B cell (primary cell): ENCODE results near the gene MRTFA. TPM values are rescaled to one million over a fixed set of nuclear protein-coding genes. Genes with fewer than 3 reads are reported as not detected.

Source experiments
- ATAC-seq: fragments of 200-7000 bp; cut with Tn5 transposase; one replicate; pipeline ENCODE4 v1.10.0; 2021; ENCODE audit warnings: low read depth, mild to moderate bottlenecking, moderate number of reproducible peaks, moderate library complexity
- CTCF ChIA-PET: fragments of 350-600 bp; sonication (Branson Sonifier 250); formaldehyde crosslinking; loops from one replicate; lab custom pipeline; 2021; ENCODE audit warnings: antibody characterized with exemption, inconsistent platforms; lab: Charles Lee
- POLR2A ChIA-PET: fragments of 350-600 bp; sonication (Branson Sonifier 250); formaldehyde crosslinking; loops from one replicate; lab custom pipeline; 2021; ENCODE audit warnings: antibody characterized with exemption; lab: Charles Lee
- DNase-seq: peaks from one replicate; pipeline ENCODE4 v3.0.0; 2013
- H2AFZ ChIP-seq: 2 replicates; pipeline ENCODE4 v1.6.1; 2012; ENCODE audit warnings: mild to moderate bottlenecking, low read depth, low read length; ENCODE audit not compliant: insufficient read depth, poor library complexity, severe bottlenecking
- H3K27ac ChIP-seq, 2 donors: 1 replicate in 1 of 2; 2 replicates in 1 of 2; pipeline ENCODE4 v1.5.1; 2012 to 2013; ENCODE audit warnings: low read length in 2 of 2, mild to moderate bottlenecking in 2 of 2, moderate library complexity in 1 of 2
- H3K27me3 ChIP-seq, 4 experiments: fragments of 200-600 bp in 1 of 4; sonication (generic) in 1 of 4; replicated peaks in 1 of 4; 1 replicate in 2 of 4; 2 replicates in 2 of 4; pipeline versions ENCODE4 v1.6.1 to v1.7.0; 2013 to 2016; ENCODE audit warnings: low read length in 3 of 4, mild to moderate bottlenecking in 2 of 4, mixed read lengths in 1 of 4, moderate library complexity in 1 of 4; ENCODE audit not compliant: insufficient read depth in 4 of 4, control insufficient read depth in 3 of 4; ENCODE audit errors: control extremely low read depth in 1 of 4
- H3K36me3 ChIP-seq, 2 experiments: replicated peaks in 1 of 2; 1 replicate in 1 of 2; 2 replicates in 1 of 2; pipeline versions ENCODE4 v1.6.1 to v1.7.1; 2013; ENCODE audit warnings: low read length in 1 of 2; ENCODE audit not compliant: insufficient read depth in 2 of 2, control insufficient read depth in 1 of 2; ENCODE audit errors: control extremely low read depth in 1 of 2, extremely low read depth in 1 of 2
- H3K4me1 ChIP-seq, 2 donors: fragments of 200-600 bp in 1 of 2; sonication (generic) in 1 of 2; 1 replicate in 1 of 2; 2 replicates in 1 of 2; pipeline versions ENCODE4 v1.5.1 to v1.6.1; 2013 to 2017; ENCODE audit warnings: low read length in 2 of 2; ENCODE audit not compliant: control insufficient read depth in 2 of 2, insufficient read depth in 2 of 2
- H3K4me2 ChIP-seq: replicated peaks from 2 replicates; pipeline ENCODE3; 2012; ENCODE audit warnings: mild to moderate bottlenecking, low read depth, low read length; ENCODE audit not compliant: poor library complexity, severe bottlenecking
- H3K4me3 ChIP-seq, 5 experiments: fragments of 200-600 bp in 1 of 5; sonication (generic) in 1 of 5; 1 replicate in 3 of 5; 2 replicates in 2 of 5; pipeline versions ENCODE4 v1.5.1 to v1.7.0; 2011 to 2016; ENCODE audit warnings: low read length in 4 of 5, mild to moderate bottlenecking in 4 of 5, low read depth in 2 of 5, control low read depth in 1 of 5, moderate library complexity in 1 of 5; ENCODE audit not compliant: insufficient read depth in 1 of 5; ENCODE audit errors: control extremely low read depth in 1 of 5, extremely low read depth in 1 of 5
- H3K79me2 ChIP-seq: fragments of 200-600 bp; sonication (generic); one replicate; pipeline ENCODE4 v1.6.0; 2016; ENCODE audit warnings: low read length; ENCODE audit not compliant: control insufficient read depth, insufficient read depth
- H3K9ac ChIP-seq: fragments of 200-600 bp; sonication (generic); 2 replicates; pipeline ENCODE4 v1.6.1; 2017; ENCODE audit warnings: mild to moderate bottlenecking, low read length, moderate library complexity
- H3K9me3 ChIP-seq, 3 donors: one replicate each; pipeline versions ENCODE4 v1.6.1 to v1.7.1; 2013; ENCODE audit warnings: low read length in 2 of 3; ENCODE audit not compliant: control insufficient read depth in 2 of 3, insufficient read depth in 1 of 3; ENCODE audit errors: control extremely low read depth in 1 of 3
- H4K20me1 ChIP-seq: 2 replicates; pipeline ENCODE4 v1.6.0; 2012; ENCODE audit warnings: mild to moderate bottlenecking, low read length; ENCODE audit not compliant: insufficient read depth, control insufficient read depth, poor library complexity, severe bottlenecking
- H3K27ac Mint-ChIP-seq: one replicate; pipeline ENCODE4 v1.8.0; 2021; ENCODE audit warnings: mixed read lengths
- H3K27me3 Mint-ChIP-seq: one replicate; pipeline ENCODE4 v1.8.0; 2021; ENCODE audit warnings: mixed read lengths
- H3K4me1 Mint-ChIP-seq: one replicate; pipeline ENCODE4 v1.8.0; 2021; ENCODE audit warnings: mixed read lengths
- H3K4me3 Mint-ChIP-seq: one replicate; pipeline ENCODE4 v1.8.0; 2021; ENCODE audit warnings: mixed read lengths
- H3K9me3 Mint-ChIP-seq: one replicate; pipeline ENCODE4 v1.8.0; 2022; ENCODE audit warnings: mixed read lengths; ENCODE audit not compliant: insufficient read depth
- CTCF ChIP-seq: fragments of 200-600 bp; IDR thresholded peaks from one replicate; pipeline ENCODE4 v1.8.0; 2022; ENCODE audit warnings: antibody characterized with exemption, mild to moderate bottlenecking
- EZH2 ChIP-seq: IDR thresholded peaks from 2 replicates; pipeline ENCODE4 v1.6.1; 2012; ENCODE audit warnings: borderline replicate concordance, low read depth, mild to moderate bottlenecking, moderate library complexity, low read length; ENCODE audit not compliant: insufficient read depth, poor library complexity, severe bottlenecking
- WGBS: methylation state at CpG from one replicate; pipeline ENCODE4 v1.1.5; 2013; ENCODE audit warnings: missing lambda C conversion rate; ENCODE audit not compliant: insufficient coverage; 5-methylcytosine and 5-hydroxymethylcytosine counted together
- intact Hi-C: fragments of 100-400 bp; cut with micrococcal nuclease; formaldehyde crosslinking; loops from one replicate; pipeline ENCODE4 v1.10.0; 2022
- polyA plus RNA-seq: library from polyadenylated mRNA; depleted of rRNA; stranded (reverse); fragments of >200 nt; gene quantifications from 2 replicates; pipeline ENCODE4 v1.2.3, GENCODE V29; 2012
- total RNA-seq, 2 donors: library from RNA; stranded (reverse); fragments of 120-200 nt in 1 of 2; gene quantifications; 1 replicate in 1 of 2; 2 replicates in 1 of 2; pipeline versions ENCODE4 v1.2.3 to v1.2.4, GENCODE V29; 2013 to 2022

Gene MRTFA
- total and polyA plus RNA-seq, 2 donors (not counting 1 experiment from before 2014, with no cell fraction given), result 28.9 to 82.6 TPM

- ChIA-PET POLR2A (no interaction called here), CTCF (interaction anchor here (8.0 to 11.7 kb wide), 2 partner anchors 116 to 204 kb away, joined by 113 to 232 read pairs; no protein-coding TSS in a partner anchor)
- no peaks in the 10 kb centered on the region for H3K9me3 ChIP-seq
- Mint-ChIP-seq H3K4me1 (peaks cover 12% of the 10 kb centered on the region), H3K9me3 (no peaks in the 10 kb centered on the region), H3K27me3 (no peaks in the 10 kb centered on the region), H3K27ac (no peak overlapping the region), H3K4me3 (no peak overlapping the region)
- H3K27me3 ChIP-seq, result no peaks in the 10 kb centered on the region
- peaks cover 1% of the 10 kb centered on the region for H4K20me1 ChIP-seq
- no peak overlapping the region for H2AFZ ChIP-seq
- WGBS, result 98% methylated on average over 4 of the region's 6 CpGs
- TF ChIP-seq EZH2 (no peak), CTCF (no peak)
- no peak for ATAC-seq
- H3K4me2 ChIP-seq, result no peak overlapping the region
- no peak overlapping the region for H3K27ac ChIP-seq
- peaks cover 2% of the 10 kb centered on the region for H3K79me2 ChIP-seq
- no peak overlapping the region for H3K4me3 ChIP-seq
- H3K36me3 ChIP-seq, result no peaks in the 10 kb centered on the region
- H3K9ac ChIP-seq, result no peak overlapping the region
- intact Hi-C loops, result no loop called here
- no peak for DNase-seq
- H3K4me1 ChIP-seq, result peaks cover 9 to 14% of the 10 kb centered on the region in 2 donors
These were observed 4.8 kb upstream of the MRTFA start for GRCh38 chr22:40641269-40641668.

GRCh38 chr22:40638261-40638660, 1.7 kb upstream of the MRTFA start:
- intact Hi-C loops, result no loop called here
- peaks cover 29% of the 10 kb centered on the region for H3K4me1 Mint-ChIP-seq
- Histone ChIP-seq H4K20me1 (peaks cover 27% of the 10 kb centered on the region), H3K27ac (no peak overlapping the region), H3K27me3 (no peaks in the 10 kb centered on the region), H3K79me2 (peaks cover 31% of the 10 kb centered on the region), H3K4me3 (peak overlapping the region in 1 of 5 experiments; percentile 92), H2AFZ (peak overlapping the region; percentile 98), H3K4me2 (peak overlapping the region; percentile 87), H3K36me3 (no peaks in the 10 kb centered on the region), H3K9ac (no peak overlapping the region), H3K4me1 (peaks cover 21 to 24% of the 10 kb centered on the region in 2 donors), H3K9me3 (no peaks in the 10 kb centered on the region)
- DNase-seq (no peak), ATAC-seq (no peak)
- H3K27me3 Mint-ChIP-seq, result no peaks in the 10 kb centered on the region
- peak overlapping the region; percentile 98 for H3K4me3 Mint-ChIP-seq
- ChIA-PET CTCF (interaction anchor here (2.7 to 7.3 kb wide), 2 partner anchors 7 to 202 kb away, joined by 14 to 48 read pairs; no protein-coding TSS in a partner anchor), POLR2A (interaction anchor here (0.6 kb wide), 3 partner anchors 27 to 177 kb away, joined by 4 to 11 read pairs (median 5); no protein-coding TSS in a partner anchor)
- WGBS, result 98% methylated on average over 12 of the region's 17 CpGs
- H3K9me3 Mint-ChIP-seq, result no peaks in the 10 kb centered on the region
- no peak overlapping the region for H3K27ac Mint-ChIP-seq
- TF ChIP-seq CTCF, result no peak
